Mesodermal cell (in vitro differentiated cells): ENCODE measurements around the gene PTH.

ENCODE experiments used
- H3K27ac ChIP-seq: 2 replicates; pipeline ENCODE4 v1.7.0; 2013; ENCODE audit warnings: mild to moderate bottlenecking, low read depth, low read length, moderate library complexity; ENCODE audit not compliant: severe bottlenecking
- H3K36me3 ChIP-seq: 2 replicates; pipeline ENCODE4 v1.7.1; 2013; ENCODE audit warnings: mild to moderate bottlenecking, low read length, moderate library complexity; ENCODE audit not compliant: control insufficient read depth, insufficient read depth
- H3K4me1 ChIP-seq: one replicate; pipeline ENCODE4 v1.7.1; 2013; ENCODE audit warnings: mild to moderate bottlenecking, low read length; ENCODE audit not compliant: insufficient read depth, control insufficient read depth, poor library complexity, severe bottlenecking
- H3K4me3 ChIP-seq: 2 replicates; pipeline ENCODE4 v1.7.0; 2013; ENCODE audit warnings: low read length, control low read depth, mild to moderate bottlenecking; ENCODE audit not compliant: insufficient read depth, poor library complexity, severe bottlenecking; ENCODE audit errors: extremely low read depth
- H3K9me3 ChIP-seq: 2 replicates; pipeline ENCODE4 v1.7.1; 2013; ENCODE audit warnings: mild to moderate bottlenecking, low read length, moderate library complexity; ENCODE audit not compliant: control insufficient read depth
- WGBS, 2 experiments: methylation state at CpG; one replicate each; pipeline ENCODE4 v1.1.5; 2013; ENCODE audit warnings: missing lambda C conversion rate in 2 of 2; ENCODE audit not compliant: insufficient coverage in 2 of 2; 5-methylcytosine and 5-hydroxymethylcytosine counted together

Gene PTH

GRCh38 chr11:13449522-13449921, 46.3 kb downstream of the PTH start:
- H3K4me3 ChIP-seq = no peak overlapping the region
- no CpG with 5 or more reads among the region's 1 CpG for WGBS, 2 experiments
- H3K4me1 ChIP-seq = peaks cover 8% of the 10 kb centered on the region
- H3K27ac ChIP-seq = no peak overlapping the region
- peaks cover 4% of the 10 kb centered on the region for H3K36me3 ChIP-seq
- H3K9me3 ChIP-seq = peaks cover 9% of the 10 kb centered on the region

GRCh38 chr11:13448876-13449275, 46.9 kb downstream of the PTH start:
- H3K4me3 ChIP-seq = no peak overlapping the region
- H3K27ac ChIP-seq = no peak overlapping the region
- peaks cover 9% of the 10 kb centered on the region for H3K9me3 ChIP-seq
- peaks cover 8% of the 10 kb centered on the region for H3K4me1 ChIP-seq
- H3K36me3 ChIP-seq = peaks cover 4% of the 10 kb centered on the region
- WGBS, 2 experiments = no CpG with 5 or more reads among the region's 2 CpGs

GRCh38 chr11:13446444-13446843, 49.4 kb downstream of the PTH start:
- H3K9me3 ChIP-seq = peaks cover 9% of the 10 kb centered on the region
- H3K4me3 ChIP-seq = no peak overlapping the region
- peaks cover 4% of the 10 kb centered on the region for H3K36me3 ChIP-seq
- H3K4me1 ChIP-seq = peaks cover 8% of the 10 kb centered on the region
- no peak overlapping the region for H3K27ac ChIP-seq

- H3K9me3 ChIP-seq = peaks cover 9% of the 10 kb centered on the region
- WGBS, 2 experiments = no CpG with 5 or more reads among the region's 2 CpGs
Measured at GRCh38 chr11:13445588-13445987, 50.2 kb downstream of the PTH start.

More at GRCh38 chr11:13445588-13445987, 50.2 kb downstream of the PTH start:
- Histone ChIP-seq H3K27ac (no peak overlapping the region), H3K4me3 (no peak overlapping the region), H3K36me3 (no peaks in the 10 kb centered on the region), H3K4me1 (peaks cover 8% of the 10 kb centered on the region)
